ENCODE measurements around the gene APOBR. TPM values are rescaled to one million over a fixed set of nuclear protein-coding genes. Genes with fewer than 3 reads are reported as not detected.

Gene APOBR
- total and polyA plus RNA-seq, 9 of the 15 experiments (the other 6 are each of a cell fraction or from before 2014, with no cell fraction given) = 0.08 to 6.1 (median 2.8) TPM; not detected in 1

- no peak; the same call in 1 of the 2 replicates for TF ChIP-seq AFF4 (CRISPR knock-in tag; IDR thresholded peaks at IDR 0.05)
- no peak for TF ChIP-seq SFPQ (IDR thresholded peaks at IDR 0.05; ENCODE audit: low read depth, low read length)
- TF ChIP-seq HCFC1 (IDR thresholded peaks at IDR 0.05; ENCODE audit: low read depth, low read length) = peak; percentile 45
- no peak for TF ChIP-seq NR3C1 (CRISPR knock-in tag; IDR thresholded peaks at IDR 0.05)
- TF ChIP-seq ZNF449 (CRISPR knock-in tag; IDR thresholded peaks at IDR 0.05) = no peak
- peak; percentile 67 for TF ChIP-seq CHD1 (IDR thresholded peaks at IDR 0.05; ENCODE audit: low read length)
- peak; percentile 70; the same call in 1 of the 2 replicates for TF ChIP-seq CBFB (CRISPR knock-in tag; IDR thresholded peaks at IDR 0.05)
- TF ChIP-seq DACH1 (IDR thresholded peaks at IDR 0.05; ENCODE audit: partially characterized antibody) = no peak
- TF ChIP-seq ZNF398 (CRISPR knock-in tag; IDR thresholded peaks at IDR 0.05) = no peak
- no peak for TF ChIP-seq ADNP (tag; IDR thresholded peaks at IDR 0.05)
- TF ChIP-seq SMARCC2 (IDR thresholded peaks at IDR 0.05; ENCODE audit: low read depth) = no peak
- no peak for TF ChIP-seq NCOA2 (IDR thresholded peaks at IDR 0.05; ENCODE audit: partially characterized antibody in 2 of 2)
- TF ChIP-seq DIDO1 (tag; IDR thresholded peaks at IDR 0.05; ENCODE audit: low read depth) = no peak
- no peak for TF ChIP-seq ZNF57 (CRISPR knock-in tag; IDR thresholded peaks at IDR 0.05)
- no peak for TF ChIP-seq RAD51 (IDR thresholded peaks at IDR 0.05; ENCODE audit: borderline replicate concordance, low read depth)
- TF ChIP-seq FOXA3 (CRISPR knock-in tag; conservative IDR thresholded peaks at IDR 0.05 in 1 of 2, IDR thresholded peaks at IDR 0.05 in 1 of 2) = no peak
- no peak for TF ChIP-seq ZNF311 (CRISPR knock-in tag; IDR thresholded peaks at IDR 0.05)
- no peak for TF ChIP-seq ZNF79 (CRISPR knock-in tag; IDR thresholded peaks at IDR 0.05; ENCODE audit: low read depth)
- TF ChIP-seq TAF9B (IDR thresholded peaks at IDR 0.05; ENCODE audit: partially characterized antibody) = no peak
Observed at GRCh38 chr16:28491230-28491969, 3.0 kb upstream of the APOBR start (continued).
